Epithelial cell of esophagus (primary cell): Measurements from ENCODE around the gene ZNF793.

Source experiments
- DNase-seq: peaks from one replicate; pipeline ENCODE4 v3.0.0; 2010; ENCODE audit warnings: low read depth
- H3K4me3 ChIP-seq: 2 replicates; pipeline ENCODE4 v1.5.1; 2011; ENCODE audit warnings: mild to moderate bottlenecking, low read length, control low read depth
- TF ChIP-seq, protein P1 (sequence below): IDR thresholded peaks from 2 replicates; pipeline ENCODE4 v1.5.1; 2011; ENCODE audit warnings: low read depth, mild to moderate bottlenecking, low read length, control low read depth, inconsistent platforms; ENCODE audit not compliant: insufficient read depth; ENCODE audit errors: missing control alignments

Gene ZNF793

DNA sequence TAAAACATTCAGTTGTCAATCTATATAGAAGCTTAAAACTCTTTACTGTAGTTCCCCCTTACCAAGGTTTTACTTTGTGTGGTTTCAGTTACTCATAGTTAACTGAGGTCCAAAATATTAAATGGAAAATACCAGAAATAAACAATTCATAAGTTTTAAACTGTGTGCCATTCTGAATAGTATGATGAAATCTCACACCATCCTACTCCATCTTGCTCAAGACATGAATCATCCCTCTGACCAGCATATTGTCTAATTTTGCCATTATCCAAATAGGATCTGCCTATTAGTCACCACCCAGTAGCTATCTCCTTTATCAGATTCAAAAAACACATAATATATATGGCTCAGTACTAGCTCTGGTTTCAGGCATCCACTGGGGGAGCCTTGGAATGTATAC lies 65.5 kb downstream of the ZNF793 start:
- DNase-seq = peak; percentile 76
- H3K4me3 ChIP-seq = no peak overlapping the region
- TF ChIP-seq, protein P1, sequence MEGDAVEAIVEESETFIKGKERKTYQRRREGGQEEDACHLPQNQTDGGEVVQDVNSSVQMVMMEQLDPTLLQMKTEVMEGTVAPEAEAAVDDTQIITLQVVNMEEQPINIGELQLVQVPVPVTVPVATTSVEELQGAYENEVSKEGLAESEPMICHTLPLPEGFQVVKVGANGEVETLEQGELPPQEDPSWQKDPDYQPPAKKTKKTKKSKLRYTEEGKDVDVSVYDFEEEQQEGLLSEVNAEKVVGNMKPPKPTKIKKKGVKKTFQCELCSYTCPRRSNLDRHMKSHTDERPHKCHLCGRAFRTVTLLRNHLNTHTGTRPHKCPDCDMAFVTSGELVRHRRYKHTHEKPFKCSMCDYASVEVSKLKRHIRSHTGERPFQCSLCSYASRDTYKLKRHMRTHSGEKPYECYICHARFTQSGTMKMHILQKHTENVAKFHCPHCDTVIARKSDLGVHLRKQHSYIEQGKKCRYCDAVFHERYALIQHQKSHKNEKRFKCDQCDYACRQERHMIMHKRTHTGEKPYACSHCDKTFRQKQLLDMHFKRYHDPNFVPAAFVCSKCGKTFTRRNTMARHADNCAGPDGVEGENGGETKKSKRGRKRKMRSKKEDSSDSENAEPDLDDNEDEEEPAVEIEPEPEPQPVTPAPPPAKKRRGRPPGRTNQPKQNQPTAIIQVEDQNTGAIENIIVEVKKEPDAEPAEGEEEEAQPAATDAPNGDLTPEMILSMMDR = no peak

DNA sequence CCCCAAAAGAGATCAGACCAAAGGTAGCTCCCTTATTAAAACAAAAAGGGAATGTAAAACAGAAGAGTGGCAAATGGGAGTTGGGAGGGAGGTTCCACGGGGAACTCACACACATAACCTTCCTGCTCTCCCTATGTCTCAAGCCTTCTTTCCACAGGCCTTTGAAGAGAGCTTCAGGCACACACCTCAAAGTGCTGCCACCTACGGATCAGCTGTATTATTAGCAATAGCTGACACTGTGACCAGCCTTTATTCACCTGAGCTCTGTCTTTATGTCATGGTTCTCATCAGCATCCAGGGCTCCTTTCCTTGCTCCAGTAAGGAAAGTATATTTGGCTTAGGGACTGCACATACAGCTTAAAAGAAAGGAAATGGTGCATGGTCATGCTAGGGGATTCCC lies 76.6 kb downstream of the ZNF793 start:
- no peak for DNase-seq
- no peak overlapping the region for H3K4me3 ChIP-seq
- TF ChIP-seq, protein P1 = no peak
